Esophagus (tissue), 2 donors: ENCODE results near the gene PKIG. TPM values are rescaled to one million over a fixed set of nuclear protein-coding genes. Genes with fewer than 3 reads are reported as not detected.
A peak's percentile ranks its signal among the peaks of the same experiment; 100 is the strongest.
"Not testable (repeated sequence)": the region's sequence is repeated elsewhere in the genome, so short reads cannot be mapped to it uniquely, and the experiment has no call there.

ENCODE experiments used
- H3K27ac ChIP-seq, 2 donors: one replicate each; pipeline ENCODE4 v1.5.1; 2013; ENCODE audit warnings: low read depth in 2 of 2, mild to moderate bottlenecking in 2 of 2, inconsistent platforms in 1 of 2, low read length in 1 of 2, moderate library complexity in 1 of 2
- H3K27me3 ChIP-seq, 2 donors: one replicate each; pipeline ENCODE4 v1.6.1; 2013; ENCODE audit warnings: low read length in 2 of 2, control low read depth in 1 of 2, mild to moderate bottlenecking in 1 of 2; ENCODE audit not compliant: insufficient read depth in 2 of 2, control insufficient read depth in 1 of 2
- H3K36me3 ChIP-seq, 2 donors: one replicate each; pipeline ENCODE4 v1.6.1; 2013; ENCODE audit warnings: low read length in 1 of 2; ENCODE audit not compliant: control insufficient read depth in 2 of 2, insufficient read depth in 2 of 2
- H3K4me1 ChIP-seq, 2 donors: one replicate each; pipeline ENCODE4 v1.6.1; 2013; ENCODE audit warnings: low read length in 1 of 2; ENCODE audit not compliant: control insufficient read depth in 2 of 2, insufficient read depth in 2 of 2
- H3K4me3 ChIP-seq, 2 donors: one replicate each; pipeline ENCODE4 v1.5.1; 2013; ENCODE audit warnings: low read length in 2 of 2, mild to moderate bottlenecking in 2 of 2, low read depth in 1 of 2, moderate library complexity in 1 of 2
- H3K9me3 ChIP-seq, 2 donors: one replicate each; pipeline ENCODE4 v1.6.1; 2013; ENCODE audit warnings: mild to moderate bottlenecking in 2 of 2, low read depth in 1 of 2, low read length in 1 of 2, moderate library complexity in 1 of 2; ENCODE audit not compliant: control insufficient read depth in 2 of 2, insufficient read depth in 1 of 2
- WGBS, 2 donors: extraction: QIAGEN DNeasy Blood & Tissue Kit; methylation state at CpG; one replicate each; pipeline ENCODE4 v1.1.7; 2013; 5-methylcytosine and 5-hydroxymethylcytosine counted together
- polyA plus RNA-seq, 2 donors: library from polyadenylated mRNA; stranded (reverse); fragments of 200-250 nt; gene quantifications; one replicate each; pipeline ENCODE4 v1.2.3, GENCODE V29; 2013
- donor health status: healthy with polysubstance abuse.
- donor health status: Bipolar disorder and iron deficiency.

PKIG gene
- polyA plus RNA-seq, 2 donors = 13.7 to 33.3 TPM

GRCh38 chr20:44581515-44581914 is 864 bp upstream of the PKIG start:
- 84 to 95% methylated on average over 1 of the region's 1 CpG for WGBS, 2 donors
- Histone ChIP-seq H3K36me3 (no peaks in the 10 kb centered on the region), H3K4me1 (no peaks in the 10 kb centered on the region), H3K27ac (peak overlapping the region; percentile 54 to 73), H3K4me3 (no peak overlapping the region), H3K27me3 (no peaks in the 10 kb centered on the region), H3K9me3 (no peaks in the 10 kb centered on the region)

GRCh38 chr20:44583157-44583556 is 778 bp downstream of the PKIG start:
- Histone ChIP-seq H3K27ac (peak overlapping the region; percentile 58 to 63), H3K36me3 (no peaks in the 10 kb centered on the region), H3K27me3 (no peaks in the 10 kb centered on the region), H3K4me1 (peaks cover 0 to 1% of the 10 kb centered on the region in 2 donors), H3K9me3 (no peaks in the 10 kb centered on the region), H3K4me3 (peak overlapping the region; percentile 19 to 38)
- WGBS, 2 donors = 65 to 66% methylated on average over 1 of the region's 1 CpG

- 80 to 86% methylated on average over 4 of the region's 4 CpGs for WGBS, 2 donors
- Histone ChIP-seq H3K4me1 (peaks cover 0 to 1% of the 10 kb centered on the region in 2 donors), H3K9me3 (no peaks in the 10 kb centered on the region), H3K27me3 (no peaks in the 10 kb centered on the region), H3K27ac (no peak overlapping the region), H3K36me3 (no peaks in the 10 kb centered on the region), H3K4me3 (peak overlapping the region in 1 of 2 donors; percentile 38)
Measured at GRCh38 chr20:44584162-44584561, 1.8 kb downstream of the PKIG start.

GRCh38 chr20:44585057-44585963 is 2.9 kb downstream of the PKIG start:
- Histone ChIP-seq H3K4me3 (no peak overlapping the region), H3K4me1 (peaks cover 0 to 1% of the 10 kb centered on the region in 2 donors), H3K27me3 (no peaks in the 10 kb centered on the region), H3K36me3 (no peaks in the 10 kb centered on the region), H3K27ac (peak overlapping the region in 1 of 2 donors; percentile 69), H3K9me3 (no peaks in the 10 kb centered on the region)
- 79 to 81% methylated on average over 6 of the region's 6 CpGs for WGBS, 2 donors

GRCh38 chr20:44586289-44586911 is 4.0 kb downstream of the PKIG start:
- H3K27ac ChIP-seq = peak overlapping the region; percentile 11 to 33
- no peaks in the 10 kb centered on the region for H3K27me3 ChIP-seq
- peaks cover 0 to 1% of the 10 kb centered on the region in 2 donors for H3K4me1 ChIP-seq
- no peaks in the 10 kb centered on the region for H3K36me3 ChIP-seq
- 66 to 79% methylated on average over 3 of the region's 3 CpGs for WGBS, 2 donors
- H3K9me3 ChIP-seq = no peaks in the 10 kb centered on the region
- H3K4me3 ChIP-seq = no peak overlapping the region

- Histone ChIP-seq H3K27ac (peak overlapping the region in 1 of 2 donors; percentile 18), H3K4me3 (no peak overlapping the region), H3K4me1 (peaks cover 0 to 1% of the 10 kb centered on the region in 2 donors), H3K9me3 (no peaks in the 10 kb centered on the region), H3K36me3 (no peaks in the 10 kb centered on the region), H3K27me3 (no peaks in the 10 kb centered on the region)
- 71 to 76% methylated on average over 10 of the region's 10 CpGs for WGBS, 2 donors
Measured at GRCh38 chr20:44587035-44587980, 4.9 kb downstream of the PKIG start.

- not testable (repeated sequence) for H3K4me1 ChIP-seq, H3K27me3 ChIP-seq, H3K9me3 ChIP-seq, H3K36me3 ChIP-seq, H3K4me3 ChIP-seq, H3K27ac ChIP-seq
- WGBS, 2 donors = 93 to 94% methylated on average over 9 of the region's 9 CpGs
Measured at GRCh38 chr20:44588321-44588720, 5.9 kb downstream of the PKIG start.

- Histone ChIP-seq H3K4me1 (peaks cover 0 to 1% of the 10 kb centered on the region in 2 donors), H3K36me3 (no peaks in the 10 kb centered on the region), H3K27ac (no peak overlapping the region), H3K27me3 (no peaks in the 10 kb centered on the region), H3K9me3 (no peaks in the 10 kb centered on the region), H3K4me3 (no peak overlapping the region)
- WGBS, 2 donors = 78 to 84% methylated on average over 4 of the region's 4 CpGs
Measured at GRCh38 chr20:44589537-44589936, 7.2 kb downstream of the PKIG start.
